Measurements from ENCODE around the gene CPXM2.

DNA sequence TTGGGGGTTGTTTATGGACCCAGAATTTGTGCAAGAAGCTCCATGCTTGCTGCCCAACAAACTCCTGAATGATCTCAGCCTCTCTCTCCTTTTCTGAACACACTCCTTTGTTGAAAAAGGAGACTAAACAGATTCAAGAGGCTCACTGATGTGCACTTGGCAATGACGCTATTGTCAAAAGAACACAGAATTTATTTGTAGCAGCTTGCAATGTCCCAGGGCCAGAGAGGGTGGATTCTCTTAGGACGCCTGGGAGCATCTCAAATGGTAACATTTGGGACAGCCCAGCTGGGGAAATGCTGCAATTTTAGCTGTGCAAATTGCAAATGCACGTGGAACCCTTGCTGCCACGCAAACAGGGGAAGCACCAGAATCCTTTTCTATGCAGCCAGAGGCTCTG is 145.5 kb downstream of the CPXM2 start:
- no peak for TF ChIP-seq CTCF (IDR thresholded peaks at IDR 0.05)
- TF ChIP-seq EZH2 (IDR thresholded peaks at IDR 0.05; ENCODE audit: borderline replicate concordance, insufficient read depth, low read depth, low read length, poor library complexity, severe bottlenecking): no peak
